GM12891 (cell line): ENCODE results near the gene SIK3.

ENCODE experiments used
- POLR2A ChIP-seq: IDR thresholded peaks from 2 replicates; pipeline ENCODE4 v1.6.1; 2011; ENCODE audit warnings: low read depth, low read length, control low read depth
- POLR2AphosphoS5 ChIP-seq: IDR thresholded peaks from 2 replicates; pipeline ENCODE4 v1.6.1; 2011; ENCODE audit warnings: low read depth, low read length, control low read depth
- SPI1 ChIP-seq: IDR thresholded peaks from 2 replicates; pipeline ENCODE4 v1.6.1; 2011; ENCODE audit warnings: low read depth, low read length, control low read depth

DNA sequence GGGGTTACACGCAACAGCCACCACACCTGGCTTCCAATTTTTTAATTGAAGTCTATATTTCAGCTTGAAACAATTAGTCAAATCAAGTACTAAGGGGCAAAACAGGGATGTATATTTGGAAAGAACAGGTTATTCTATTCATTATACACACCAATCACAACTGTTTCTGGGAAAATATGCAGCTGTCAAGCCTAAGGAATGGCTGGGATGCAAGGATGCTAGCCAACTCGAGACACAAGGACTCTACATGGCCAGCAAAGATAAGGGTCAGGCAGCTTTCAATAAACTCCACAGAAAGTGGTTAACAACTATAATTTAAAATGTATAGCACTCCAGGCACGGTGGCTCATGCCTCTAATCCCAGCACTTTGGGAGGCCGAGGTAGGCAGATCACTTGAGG, 134.0 kb downstream of the SIK3 start:
- TF ChIP-seq POLR2A (no peak), SPI1 (no peak), POLR2AphosphoS5 (no peak)
